HG02840 (cell line): ENCODE measurements around the gene ILK.

ENCODE experiments used
- ATAC-seq: cut with Tn5 transposase; IDR thresholded peaks from one replicate; pipeline ENCODE4 v1.9.1; 2021; ENCODE audit warnings: mild to moderate bottlenecking, moderate library complexity, moderate number of reproducible peaks; ENCODE audit not compliant: unreplicated experiment, low FRiP score

The ILK gene

DNA sequence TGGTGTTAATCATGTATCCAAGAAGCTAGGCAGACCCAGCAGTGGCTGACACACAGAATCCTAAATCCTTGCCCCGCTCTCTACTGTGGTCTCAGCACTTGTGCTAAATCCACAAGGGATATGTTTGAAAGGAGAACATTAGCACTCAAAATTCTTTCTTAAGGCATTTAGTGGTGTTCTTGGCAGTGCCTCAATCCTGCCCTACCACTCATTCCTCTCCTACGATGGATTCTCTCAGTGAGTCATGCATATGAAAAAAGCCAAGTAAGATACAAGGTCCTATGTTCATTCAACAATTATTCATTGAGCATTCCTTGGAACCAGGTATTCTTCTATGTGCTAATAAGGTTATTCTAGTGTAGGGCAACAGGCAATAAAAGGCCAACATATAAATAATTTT lies 31.4 kb upstream of the ILK start:
- ATAC-seq, result no peak

DNA sequence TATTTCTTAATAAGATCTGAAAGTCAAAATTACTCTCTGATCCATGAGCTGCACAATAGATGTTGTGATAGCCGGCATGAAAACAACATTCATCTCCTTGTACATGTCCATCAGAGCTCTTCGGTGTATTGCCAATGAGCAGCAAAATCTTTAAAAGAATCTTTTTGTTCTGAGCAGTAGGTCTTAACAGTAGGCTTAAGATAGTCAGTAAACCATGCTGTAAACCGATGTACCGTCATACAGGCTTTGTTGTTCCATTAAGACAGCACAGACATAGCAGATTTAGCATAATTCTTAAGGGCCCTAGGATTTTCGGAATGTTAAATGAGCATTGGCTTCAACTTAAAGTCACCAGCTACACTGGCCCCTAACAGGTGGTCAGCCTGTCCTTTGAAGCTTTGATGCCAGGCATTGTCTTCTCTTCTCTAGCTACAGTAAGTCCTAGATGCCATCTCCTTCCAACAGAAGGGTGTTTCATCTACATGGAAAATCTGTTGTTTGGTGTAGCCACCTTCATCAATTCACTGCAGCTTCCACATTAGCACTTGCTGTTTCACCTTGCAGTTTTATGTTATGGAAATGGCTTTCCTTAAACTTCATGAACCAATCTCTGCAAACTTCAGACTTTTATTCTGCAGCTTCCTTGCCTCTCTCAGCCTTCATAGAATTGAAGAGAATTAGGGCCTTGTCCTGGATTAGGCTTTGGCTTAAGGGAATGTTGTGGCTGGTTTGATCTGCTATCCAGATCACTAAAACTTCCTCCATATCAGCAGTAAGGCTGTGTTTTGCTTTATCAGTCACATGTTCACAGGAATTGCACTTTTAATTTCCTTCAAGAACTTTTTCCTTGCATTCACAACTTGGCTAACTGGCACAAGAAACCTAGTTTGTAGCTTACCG lies 28.5 kb upstream of the ILK start:
- ATAC-seq, result no peak

DNA sequence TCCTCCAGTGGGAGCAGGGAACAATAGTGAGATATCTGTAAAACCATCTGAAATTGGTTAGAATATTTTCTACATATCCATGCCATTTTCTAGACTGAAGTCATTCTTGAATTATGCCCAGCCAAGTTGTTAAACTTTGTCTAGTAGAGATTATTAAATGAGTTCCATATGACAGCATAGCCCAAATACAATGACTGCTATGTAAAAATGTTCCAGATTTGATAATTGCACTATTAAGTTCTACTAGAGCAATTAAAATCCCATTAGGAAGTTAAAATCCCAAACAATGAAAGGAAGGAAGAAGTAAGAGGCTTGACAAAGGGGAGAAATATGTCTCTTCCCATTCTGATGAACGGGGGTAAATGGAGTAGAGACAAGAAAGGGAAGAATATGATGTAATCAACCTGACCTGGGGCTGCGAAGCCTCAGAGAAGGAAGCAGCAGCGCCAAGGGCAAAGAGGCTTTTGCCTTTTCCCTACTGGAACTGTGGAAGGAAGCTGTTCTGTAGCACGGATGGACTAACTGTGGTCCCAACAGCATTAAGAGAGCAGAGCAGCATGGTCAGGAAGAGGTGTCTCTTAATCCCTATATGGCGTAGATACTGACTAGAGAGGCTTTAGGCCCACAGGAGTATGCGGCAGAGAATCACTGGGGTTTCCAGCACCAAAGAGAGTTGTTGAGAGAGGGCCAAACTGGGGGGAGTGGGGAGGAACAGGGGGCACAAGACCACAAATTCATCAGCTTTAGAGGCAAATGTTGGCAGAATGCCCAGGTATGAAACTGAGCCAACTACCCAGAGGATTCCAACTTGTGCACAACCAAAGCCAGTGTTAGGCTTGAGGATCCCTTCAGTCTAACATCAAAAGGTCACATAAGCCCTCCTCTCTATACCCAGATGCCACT lies 26.9 kb upstream of the ILK start:
- ATAC-seq, result no peak

DNA sequence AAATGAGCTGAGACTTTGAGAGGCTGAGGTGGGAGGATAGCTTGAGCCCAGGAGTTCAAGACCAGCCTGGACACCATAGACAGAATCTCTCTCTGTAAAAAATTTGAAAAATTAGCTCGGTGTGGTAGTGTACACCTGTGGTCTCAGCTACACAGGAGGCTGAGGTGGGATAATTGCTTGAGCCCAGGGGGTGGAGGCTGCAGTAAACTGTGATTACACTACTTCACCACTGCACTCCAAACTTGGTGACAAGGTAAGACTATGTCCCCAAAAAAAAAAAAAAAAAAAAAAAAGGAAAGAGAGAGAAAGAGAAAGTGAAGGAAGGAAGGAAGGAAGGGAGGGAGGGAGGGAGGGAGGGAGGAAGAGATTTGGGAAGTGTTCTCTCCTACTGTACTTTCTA lies 25.4 kb upstream of the ILK start:
- ATAC-seq, result no peak

DNA sequence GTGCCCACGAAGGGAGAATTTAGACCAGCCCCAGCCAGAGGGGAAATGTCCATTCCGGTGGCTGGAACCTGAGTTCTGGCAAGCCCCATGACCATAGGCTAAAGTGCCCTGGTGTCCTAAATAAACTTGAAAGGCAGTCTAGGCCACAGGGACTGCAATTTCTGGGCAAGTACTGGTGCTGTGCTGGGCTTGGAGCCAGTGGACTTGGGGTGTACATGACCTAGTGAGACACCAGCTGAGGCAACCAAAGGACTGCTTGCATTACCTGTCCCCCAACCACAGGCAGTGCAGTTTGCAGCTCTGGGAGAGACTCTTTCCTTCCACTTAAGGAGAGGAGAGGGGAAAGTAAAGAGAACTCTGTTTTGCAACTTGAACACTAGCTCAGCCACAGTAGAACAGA lies 23.9 kb upstream of the ILK start:
- no peak for ATAC-seq

DNA sequence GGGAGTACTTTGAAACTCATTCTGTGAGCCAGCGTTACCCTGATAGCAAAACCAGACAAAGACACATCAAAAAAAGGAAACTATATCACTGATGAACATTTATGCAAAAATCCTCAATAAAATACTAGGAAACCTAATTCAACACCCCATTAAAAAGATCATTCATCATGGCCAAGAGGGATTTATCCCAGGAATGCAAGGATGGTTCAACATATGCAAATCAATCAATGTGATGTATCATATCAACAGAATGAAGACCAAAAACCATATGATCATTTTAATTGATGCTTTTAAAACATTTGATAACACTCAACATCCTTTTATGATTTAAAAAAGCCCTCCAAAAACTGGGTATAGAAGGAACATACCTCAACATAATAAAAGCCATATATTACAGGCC lies 20.0 kb upstream of the ILK start:
- ATAC-seq, result no peak

DNA sequence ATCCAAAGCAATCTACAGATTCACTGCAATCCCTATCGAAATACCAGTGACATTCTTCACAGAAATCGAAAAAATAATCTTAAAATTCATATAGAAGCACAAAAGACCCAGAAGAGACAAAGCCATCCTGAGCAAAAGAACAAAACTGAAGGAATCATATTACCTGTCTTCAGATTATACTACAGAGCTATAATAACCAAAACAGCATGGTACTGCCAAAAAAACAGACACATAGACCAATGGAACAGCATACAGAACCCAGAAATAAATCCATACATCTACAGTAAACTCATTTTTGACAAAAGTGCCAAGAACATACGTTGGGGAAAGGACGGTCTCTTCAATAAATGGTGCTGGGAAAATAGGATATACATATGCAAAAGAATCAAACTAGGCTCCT lies 19.0 kb upstream of the ILK start:
- ATAC-seq, result no peak

DNA sequence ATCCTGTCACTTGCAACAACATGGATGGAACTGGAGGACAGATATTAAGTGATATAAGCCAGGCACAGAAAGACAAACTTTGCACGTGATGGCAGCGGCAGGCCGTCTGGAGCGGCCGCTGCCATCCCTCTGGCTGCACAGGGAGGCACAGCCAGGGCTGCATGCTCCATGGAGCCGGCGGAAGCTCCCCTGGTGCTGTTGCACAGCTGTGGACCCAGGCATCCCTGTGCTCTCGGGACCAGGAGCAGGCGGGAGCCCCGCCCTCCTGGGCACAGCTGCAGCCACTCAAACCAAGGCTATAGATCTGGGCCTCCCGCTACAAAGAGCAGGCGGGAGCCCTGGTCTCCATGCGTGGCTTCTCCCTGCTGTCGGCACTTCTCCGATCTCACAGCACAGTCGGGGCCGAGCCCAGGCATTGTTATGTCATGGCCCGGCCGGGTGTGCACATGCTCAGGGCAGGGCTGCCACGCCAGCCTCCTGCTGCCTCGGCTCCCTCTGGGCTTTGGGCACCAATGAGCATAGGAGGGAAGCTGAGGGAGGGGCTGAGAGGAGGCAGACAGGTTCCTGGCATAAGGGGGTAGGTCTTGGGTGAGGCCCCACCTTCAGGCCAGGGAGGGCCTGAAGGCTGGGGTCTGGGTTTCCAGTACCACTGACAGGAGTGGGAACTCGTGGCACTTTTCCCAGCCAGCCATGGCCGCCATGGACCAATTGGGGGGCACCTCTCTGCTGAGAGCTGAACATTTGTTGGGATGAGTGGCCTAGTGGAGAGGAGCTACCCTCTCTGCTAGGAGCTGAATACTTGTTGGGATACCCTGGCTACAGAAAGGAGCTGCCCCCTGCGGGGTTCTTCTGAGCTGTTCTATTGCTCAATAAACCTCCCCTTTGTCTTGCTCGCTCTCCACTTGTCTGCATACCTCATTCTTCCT lies 16.9 kb upstream of the ILK start:
- ATAC-seq, result no peak

DNA sequence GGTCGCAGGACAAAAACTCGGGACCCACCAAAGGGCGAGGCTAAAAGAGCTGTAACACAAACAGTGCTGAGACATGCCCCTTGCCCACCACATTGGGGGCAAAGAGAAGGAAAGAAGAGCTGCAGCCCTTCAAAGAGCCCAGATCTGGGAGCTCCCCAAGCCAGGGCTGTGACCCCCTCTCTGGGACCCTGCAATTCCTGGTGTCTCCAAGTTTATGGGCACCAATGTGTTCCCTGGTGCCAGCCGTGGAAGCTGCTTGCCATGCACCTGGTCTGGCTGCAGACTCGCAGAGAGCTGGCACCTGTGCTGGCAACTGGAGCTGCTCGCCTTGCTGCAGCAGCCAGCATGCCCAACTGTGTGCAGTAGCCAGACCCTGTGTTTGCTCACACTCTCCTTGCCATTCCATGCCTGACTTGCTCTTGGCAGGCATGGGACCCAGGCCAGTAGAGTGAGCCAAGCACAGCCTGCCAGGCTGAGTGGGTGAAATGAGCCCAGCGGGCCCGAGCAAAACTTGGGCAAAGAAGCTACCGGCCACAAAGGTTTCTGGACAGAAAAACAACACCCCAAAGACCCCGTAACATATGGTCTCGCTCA lies 16.1 kb upstream of the ILK start:
- no peak for ATAC-seq

DNA sequence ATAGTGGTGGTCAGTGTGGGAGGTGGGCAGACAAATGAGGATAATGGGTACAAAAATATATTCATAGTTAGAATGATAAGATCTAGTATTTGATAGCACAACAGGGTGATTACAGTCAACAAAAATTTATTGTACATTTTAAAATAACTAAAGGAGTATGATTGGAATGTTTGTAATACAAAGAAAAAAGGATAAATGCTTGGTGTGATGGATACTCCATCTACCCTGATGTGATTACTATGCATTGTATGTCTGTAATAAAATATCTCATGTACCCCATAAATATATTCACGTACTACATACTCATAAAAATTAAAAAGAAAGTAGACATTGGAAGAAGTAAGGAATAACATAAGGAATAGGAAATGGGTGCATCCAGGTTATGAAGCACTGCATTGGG lies 15.6 kb upstream of the ILK start:
- no peak for ATAC-seq

DNA sequence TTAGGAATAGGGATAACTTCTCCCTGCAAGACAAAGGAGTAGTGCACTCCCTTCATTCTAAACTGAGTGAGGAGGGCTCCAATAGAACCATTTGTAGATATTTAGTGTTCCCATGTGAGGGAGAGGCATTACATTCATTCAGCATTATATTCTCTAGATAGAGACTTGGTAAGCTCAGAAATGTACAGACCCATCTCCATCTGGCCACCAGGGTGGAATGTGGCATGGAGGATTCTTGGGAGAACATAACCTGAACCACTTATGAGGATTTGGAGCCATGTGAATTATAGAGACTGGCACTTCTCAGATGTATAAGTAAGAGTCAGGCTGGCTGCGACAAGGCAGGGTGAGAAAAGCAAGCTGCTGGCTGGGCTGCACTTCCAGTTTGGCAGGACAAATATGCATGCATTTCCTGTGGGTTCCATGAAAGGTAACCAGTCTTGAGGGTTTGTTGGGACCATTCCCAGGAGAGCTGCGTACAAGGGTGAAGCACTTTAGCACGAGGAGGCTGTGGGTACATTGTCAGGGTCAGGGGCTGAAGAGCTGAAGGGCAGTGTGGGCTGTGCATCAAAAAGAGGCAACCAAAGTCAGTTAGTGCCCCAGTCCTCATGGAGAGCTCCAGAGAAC lies 9.3 kb upstream of the ILK start:
- no peak for ATAC-seq

DNA sequence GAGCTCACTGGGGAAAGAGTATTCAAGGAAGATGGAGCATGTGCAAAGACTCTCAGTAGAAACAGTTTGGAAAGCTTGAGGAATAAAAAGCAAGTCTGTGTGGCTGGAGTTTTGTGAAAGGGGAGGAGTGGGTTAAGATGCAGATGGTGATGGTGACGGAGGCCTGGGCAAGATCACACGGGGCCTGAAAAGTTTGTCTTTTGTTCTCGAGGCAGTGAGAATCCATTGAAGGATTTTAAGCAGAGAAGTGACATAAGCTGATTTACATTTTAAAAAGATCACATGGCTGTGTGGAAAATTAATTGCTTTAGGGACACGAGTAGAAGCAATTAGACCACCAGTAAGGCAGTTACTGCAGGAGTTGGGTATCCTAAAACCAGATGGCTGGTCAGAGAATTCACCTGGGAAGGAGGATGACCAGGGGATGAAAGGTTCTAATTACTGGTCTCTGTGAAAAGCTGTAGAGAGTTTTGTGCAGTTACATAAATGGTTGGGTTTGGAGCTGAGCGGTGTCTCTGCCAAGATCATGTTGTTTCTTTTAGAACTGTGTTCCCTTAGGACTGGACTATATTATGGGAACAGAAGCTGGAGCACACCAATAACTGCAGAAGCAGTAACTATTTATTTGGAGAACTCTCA lies 7.2 kb upstream of the ILK start:
- no peak for ATAC-seq

DNA sequence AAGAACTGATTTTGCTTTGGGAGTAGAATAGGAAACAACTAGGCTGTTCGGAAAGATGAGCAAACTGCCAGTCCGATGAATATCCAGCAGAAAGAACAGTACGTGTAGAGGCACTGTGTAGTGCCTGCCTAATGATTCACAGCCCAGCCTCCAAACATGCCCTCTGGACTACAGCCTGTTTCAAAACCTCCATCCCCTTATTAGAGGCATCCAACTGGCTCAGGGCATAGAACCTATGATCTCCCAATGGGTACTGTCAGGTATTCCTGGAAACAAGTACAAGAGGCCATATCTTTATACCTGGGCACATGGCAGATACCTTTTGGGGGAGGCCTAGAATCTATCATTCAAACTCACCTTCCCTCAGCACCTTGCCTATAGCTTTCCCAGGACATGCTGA lies 5.0 kb upstream of the ILK start:
- ATAC-seq, result no peak

DNA sequence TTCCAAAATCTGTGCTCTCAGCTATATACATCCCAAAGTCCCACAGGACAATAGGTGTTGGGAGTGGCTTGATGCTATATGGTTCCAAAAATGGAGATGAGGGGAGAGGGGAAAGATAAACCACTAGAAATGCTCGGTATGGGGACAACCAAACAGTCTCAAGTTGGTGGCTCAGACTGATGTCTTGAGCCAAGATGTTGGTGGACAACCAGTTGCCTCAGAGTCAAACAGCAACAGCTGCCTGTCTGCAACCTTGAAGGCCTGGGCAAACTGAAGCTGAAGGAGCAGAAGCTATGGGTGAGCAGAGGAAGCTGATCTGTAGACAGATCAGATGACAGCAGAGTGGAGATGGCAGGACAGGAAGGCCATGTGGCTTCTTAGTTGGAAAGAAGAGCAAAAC lies 4.1 kb upstream of the ILK start:
- ATAC-seq, result no peak

DNA sequence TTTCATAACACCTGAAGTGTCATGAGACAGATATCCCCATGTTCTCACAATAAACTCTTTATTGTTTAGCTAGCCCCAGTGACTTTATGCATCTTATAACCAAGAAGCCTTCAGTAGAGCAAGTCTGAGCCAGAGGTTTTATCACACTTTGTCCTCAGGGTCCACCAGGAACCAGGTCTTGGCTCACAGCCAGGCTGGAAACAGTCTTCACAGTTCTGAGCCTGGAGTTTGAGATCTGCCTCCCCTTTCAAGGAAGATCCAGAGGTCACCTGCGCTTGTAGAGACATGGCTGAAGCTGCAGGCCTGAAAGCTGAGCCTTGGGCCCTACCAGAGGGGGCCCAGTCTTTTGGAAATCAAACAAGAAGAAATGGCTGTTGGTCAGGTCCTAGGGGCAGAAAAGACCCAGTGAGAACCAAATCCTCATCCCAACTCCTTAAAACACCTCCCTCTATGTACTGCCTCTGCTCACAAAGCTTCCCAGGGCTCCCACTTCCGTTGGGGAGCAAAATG lies 3.6 kb upstream of the ILK start:
- ATAC-seq, result no peak

DNA sequence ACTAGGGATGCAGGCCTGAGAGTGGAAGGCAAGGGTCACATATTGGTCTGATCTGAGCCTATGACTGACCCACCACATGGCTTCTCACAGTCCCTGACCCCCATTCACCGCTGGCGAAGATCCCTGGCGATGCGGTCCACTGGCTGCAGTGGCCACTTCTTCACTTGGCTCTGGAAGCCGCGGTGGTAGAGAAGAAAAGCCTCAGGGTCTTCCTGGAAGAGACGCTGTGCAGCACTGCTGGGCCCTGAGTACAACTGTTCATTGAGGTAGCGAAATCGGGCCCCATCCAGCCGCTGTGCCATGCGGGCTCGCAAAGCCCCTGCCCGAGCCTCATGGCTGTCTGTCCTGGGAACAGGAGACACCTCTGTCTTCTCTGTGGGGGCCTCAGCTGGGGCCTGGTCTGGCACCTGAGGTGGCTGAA lies 2.5 kb upstream of the ILK start:
- no peak for ATAC-seq

DNA sequence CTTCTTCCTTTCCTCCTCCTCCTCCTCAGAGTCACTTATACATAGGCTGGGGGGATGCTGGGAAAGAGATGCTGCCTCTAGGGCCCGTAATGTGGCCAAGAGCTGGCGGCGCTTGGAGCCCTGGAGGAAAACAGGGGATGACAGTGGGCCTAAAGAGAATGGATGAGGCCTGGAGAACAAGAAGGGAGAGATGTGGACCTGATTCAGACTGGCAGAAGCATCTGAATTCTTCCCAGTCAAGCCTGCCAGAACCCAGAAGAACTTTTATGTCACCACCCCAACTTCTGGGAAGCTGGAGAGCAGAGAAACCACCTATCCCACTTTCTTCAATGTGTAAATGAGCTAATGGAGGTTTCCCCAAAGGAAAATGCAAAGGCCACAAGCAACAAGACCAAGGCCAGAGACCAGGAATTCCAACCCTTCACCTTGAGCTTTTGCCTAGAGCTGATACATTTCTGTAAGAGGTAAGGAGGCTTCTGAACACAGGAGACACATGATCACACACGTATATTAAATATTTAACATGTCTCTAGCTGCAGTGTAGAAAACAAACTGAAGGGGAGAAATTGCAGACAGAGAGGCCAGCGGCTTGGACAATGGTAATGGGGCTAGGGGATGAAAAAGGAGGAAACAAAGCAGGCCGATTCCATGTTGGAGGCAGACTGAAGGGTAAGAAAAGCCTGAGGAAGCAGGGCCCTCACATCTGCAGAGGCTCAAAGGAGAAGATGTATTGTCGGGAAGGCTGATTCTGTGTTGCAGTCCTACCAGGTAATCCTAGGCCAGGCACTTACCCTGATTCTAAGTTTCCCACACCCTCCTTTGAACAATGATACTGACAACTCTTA lies 1.3 kb upstream of the ILK start:
- ATAC-seq, result no peak

DNA sequence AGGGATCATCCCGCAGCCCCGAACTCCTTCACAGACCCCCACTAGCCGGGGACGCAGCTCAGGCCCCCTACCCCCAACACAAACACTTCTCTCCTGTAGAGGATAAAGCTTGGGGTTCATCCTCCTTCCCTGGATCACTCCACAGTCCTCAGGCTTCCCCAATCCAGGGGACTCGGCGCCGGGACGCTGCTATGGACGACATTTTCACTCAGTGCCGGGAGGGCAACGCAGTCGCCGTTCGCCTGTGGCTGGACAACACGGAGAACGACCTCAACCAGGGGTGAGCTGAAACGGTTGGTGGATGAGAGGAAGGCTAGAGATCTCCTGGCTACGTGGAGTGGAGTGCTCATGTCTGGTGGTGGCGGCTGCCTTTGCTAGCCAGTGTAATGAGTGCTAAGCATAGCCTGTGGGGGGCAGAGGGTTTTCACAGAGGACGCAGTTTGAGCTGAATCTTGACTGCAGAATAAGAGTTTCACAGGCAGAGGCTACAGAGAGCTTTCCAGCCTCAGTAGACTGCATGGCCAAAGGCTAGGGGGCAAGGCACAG lies 580 bp downstream of the ILK start:
- peak; percentile 33 for ATAC-seq
